ENCODE data around the gene G6PC3. TPM values are rescaled to one million over a fixed set of nuclear protein-coding genes. Genes with fewer than 3 reads are reported as not detected.

G6PC3 gene
- total and polyA plus RNA-seq, 4 donors, result 6.7 to 15.1 (median 8.3) TPM

DNA sequence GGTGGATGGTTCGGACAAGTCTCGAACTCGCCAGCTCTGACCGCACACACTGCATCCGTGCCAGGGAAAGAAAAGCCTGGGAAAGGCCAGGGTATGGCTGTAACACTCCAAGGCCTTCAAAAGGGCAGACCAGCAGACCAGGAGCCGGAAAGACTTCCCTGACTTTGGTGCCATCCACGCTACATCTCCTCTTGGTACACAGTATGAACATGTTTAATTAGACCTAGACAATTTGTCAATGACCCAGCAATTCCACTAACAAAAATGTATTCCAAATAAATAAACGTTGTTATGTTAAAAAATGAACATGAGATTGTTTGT is 53.5 kb downstream of the G6PC3 start:
- WGBS, result 4% methylated on average over 8 of the region's 8 CpGs
- peak overlapping the region; percentile 65 to 93 (median 83) for H3K4me3 ChIP-seq (ENCODE audit: low read depth in 1 of 3, low read length in 3 of 3)
- H3K4me1 ChIP-seq (ENCODE audit: control insufficient read depth in 4 of 4, insufficient read depth in 4 of 4, low read length in 3 of 4), result peaks cover 6 to 17% (median 11%) of the 10 kb centered on the region in 4 donors
- H3K9me3 ChIP-seq (ENCODE audit: control insufficient read depth in 4 of 4, low read length in 3 of 4), result no peaks in the 10 kb centered on the region
- no peaks in the 10 kb centered on the region for H3K36me3 ChIP-seq (ENCODE audit: control insufficient read depth in 4 of 4, insufficient read depth in 3 of 4, low read depth in 1 of 4, low read length in 3 of 4)
- no peaks in the 10 kb centered on the region for H3K27me3 ChIP-seq (ENCODE audit: control insufficient read depth in 4 of 4, insufficient read depth in 4 of 4, low read length in 3 of 4)
- DNase-seq (ENCODE audit: low spot score), result no peak
- H3K9ac ChIP-seq (ENCODE audit: low read depth in 1 of 2, low read length in 2 of 2), result peak overlapping the region; percentile 61 to 81
- TF ChIP-seq RAD21 (IDR thresholded peaks at IDR 0.05), result no peak
- TF ChIP-seq JUND (IDR thresholded peaks at IDR 0.05), result no peak
- no peak for TF ChIP-seq TAF1 (conservative IDR thresholded peaks at IDR 0.05)
- TF ChIP-seq HNF4A (conservative IDR thresholded peaks at IDR 0.05), result no peak
- TF ChIP-seq EGR1 (IDR thresholded peaks at IDR 0.05; ENCODE audit: low read depth in 2 of 2), result no peak
- no peak for TF ChIP-seq FOXA1 (IDR thresholded peaks at IDR 0.05)
- H3K27ac ChIP-seq (ENCODE audit: low read depth in 1 of 2, low read length in 2 of 2), result peak overlapping the region; percentile 82 to 94

Small RNAs within 50 kb of the gene (small RNA-seq; reads per million reads assigned to genes)
- not detected for gene RF00012

Other genes starting within 250 kb of the G6PC3 start
- 1 to 10 TPM in 1 of 2 donors, under 1 TPM in 1; 0.23 to 1.3 TPM for gene MPP3, start 237.6 kb upstream of the G6PC3 start, total RNA-seq
- under 1 TPM; 0.63 to 0.82 TPM for gene MPP3, start 237.6 kb upstream of the G6PC3 start, polyA plus RNA-seq
- under 1 TPM; 0.14 to 0.17 TPM for gene CD300LG, start 223.6 kb upstream of the G6PC3 start, total RNA-seq
- gene CD300LG, start 223.6 kb upstream of the G6PC3 start, polyA plus RNA-seq, result under 1 TPM; 0.24 to 0.58 TPM
- under 1 TPM; 0.05 to 0.25 TPM for gene MPP2, start 163.2 kb upstream of the G6PC3 start, total RNA-seq
- gene MPP2, start 163.2 kb upstream of the G6PC3 start, polyA plus RNA-seq, result under 1 TPM; 0.06 to 0.13 TPM
- not detected for gene PPY, start 128.3 kb upstream of the G6PC3 start, total RNA-seq
- gene PPY, start 128.3 kb upstream of the G6PC3 start, polyA plus RNA-seq, result not detected
- gene PYY, start 116.8 kb upstream of the G6PC3 start, total RNA-seq, result not detected
- gene PYY, start 116.8 kb upstream of the G6PC3 start, polyA plus RNA-seq, result under 1 TPM in 1 of 2 donors, not detected in 1; 0.05 TPM
- gene NAGS, start 66.1 kb upstream of the G6PC3 start, total RNA-seq, result 10 to 100 TPM; 21.5 to 29.4 TPM
- 10 to 100 TPM; 27.1 to 29.8 TPM for gene NAGS, start 66.1 kb upstream of the G6PC3 start, polyA plus RNA-seq
- 10 to 100 TPM; 24.4 to 25.7 TPM for gene TMEM101, start 55.8 kb upstream of the G6PC3 start, total RNA-seq
- 10 to 100 TPM; 12.0 to 18.4 TPM for gene TMEM101, start 55.8 kb upstream of the G6PC3 start, polyA plus RNA-seq
- 10 to 100 TPM; 12.1 to 13.6 TPM for gene LSM12, start 4.1 kb upstream of the G6PC3 start, total RNA-seq
- 10 to 100 TPM; 16.7 to 31.9 TPM for gene LSM12, start 4.1 kb upstream of the G6PC3 start, polyA plus RNA-seq
- gene HDAC5, start 52.9 kb downstream of the G6PC3 start, total RNA-seq, result 10 to 100 TPM; 18.2 to 20.3 TPM
- gene HDAC5, start 52.9 kb downstream of the G6PC3 start, polyA plus RNA-seq, result 10 to 100 TPM in 1 of 2 donors, 1 to 10 TPM in 1; 5.8 to 10.7 TPM
- 1 to 10 TPM in 1 of 2 donors, under 1 TPM in 1; 0.08 to 1.9 TPM for gene HROB, start 71.2 kb downstream of the G6PC3 start, total RNA-seq
- gene HROB, start 71.2 kb downstream of the G6PC3 start, polyA plus RNA-seq, result under 1 TPM; 0.29 to 0.32 TPM
- gene ASB16, start 100.0 kb downstream of the G6PC3 start, total RNA-seq, result under 1 TPM in 1 of 2 donors, not detected in 1; 0.37 TPM
- under 1 TPM; 0.02 to 0.08 TPM for gene ASB16, start 100.0 kb downstream of the G6PC3 start, polyA plus RNA-seq
- gene TMUB2, start 116.2 kb downstream of the G6PC3 start, total RNA-seq, result 10 to 100 TPM; 12.2 to 14.7 TPM
- 10 to 100 TPM; 13.3 to 18.8 TPM for gene TMUB2, start 116.2 kb downstream of the G6PC3 start, polyA plus RNA-seq
- gene ATXN7L3, start 129.1 kb downstream of the G6PC3 start, total RNA-seq, result 10 to 100 TPM; 13.8 to 20.9 TPM
- 10 to 100 TPM in 1 of 2 donors, 1 to 10 TPM in 1; 5.1 to 15.7 TPM for gene ATXN7L3, start 129.1 kb downstream of the G6PC3 start, polyA plus RNA-seq
- gene UBTF, start 148.9 kb downstream of the G6PC3 start, total RNA-seq, result 10 to 100 TPM; 27.2 to 39.6 TPM
- gene UBTF, start 148.9 kb downstream of the G6PC3 start, polyA plus RNA-seq, result 10 to 100 TPM; 12.5 to 20.6 TPM
- gene SLC4A1, start 197.4 kb downstream of the G6PC3 start, total RNA-seq, result 1,000 to 10,000 TPM in 1 of 2 donors, not detected in 1; 1,478 TPM
- gene SLC4A1, start 197.4 kb downstream of the G6PC3 start, polyA plus RNA-seq, result under 1 TPM in 1 of 2 donors, not detected in 1; 0.14 TPM
- gene RUNDC3A, start 237.9 kb downstream of the G6PC3 start, total RNA-seq, result 10 to 100 TPM in 1 of 2 donors, not detected in 1; 17.0 TPM
- under 1 TPM; 0.05 to 0.06 TPM for gene RUNDC3A, start 237.9 kb downstream of the G6PC3 start, polyA plus RNA-seq

All from liver (tissue), 10 donors.